Naive thymus-derived CD4-positive, alpha-beta T cell (primary cell): ENCODE measurements around the gene GNA12. TPM values are rescaled to one million over a fixed set of nuclear protein-coding genes. Genes with fewer than 3 reads are reported as not detected.
A peak's percentile ranks its signal among the peaks of the same experiment; 100 is the strongest.

Source experiments
- ATAC-seq: fragments of 150-1000 bp; cut with Tn5 transposase; 2 replicates; pipeline ENCODE4 v1.10.0; 2021; ENCODE audit warnings: mild to moderate bottlenecking, moderate library complexity
- CTCF ChIA-PET: fragments of 350-600 bp; sonication (Branson Sonifier 250); formaldehyde crosslinking; loops from one replicate; lab custom pipeline; 2021; ENCODE audit warnings: antibody characterized with exemption; lab: Charles Lee
- POLR2A ChIA-PET: fragments of 350-600 bp; sonication (Branson Sonifier 250); formaldehyde crosslinking; loops from one replicate; lab custom pipeline; 2021; ENCODE audit warnings: antibody characterized with exemption, inconsistent platforms; lab: Charles Lee
- DNase-seq, 9 donors: peaks; one replicate each; pipeline versions ENCODE4 v3.0.0 to v3.0.0-alpha.2; 2020 to 2022; ENCODE audit warnings: mixed read lengths in 1 of 9
- H3K27ac ChIP-seq: one replicate; pipeline ENCODE4 v1.7.0; 2013; ENCODE audit warnings: mild to moderate bottlenecking, low read depth, low read length, moderate library complexity
- H3K27me3 ChIP-seq, 2 donors: one replicate each; pipeline ENCODE4 v1.7.0; 2013; ENCODE audit warnings: low read length in 2 of 2, mild to moderate bottlenecking in 2 of 2, moderate library complexity in 2 of 2; ENCODE audit not compliant: control insufficient read depth in 2 of 2, insufficient read depth in 2 of 2
- H3K36me3 ChIP-seq, 3 experiments: 1 replicate in 2 of 3; 2 replicates in 1 of 3; pipeline ENCODE4 v1.7.0; 2013; ENCODE audit warnings: low read length in 3 of 3, mild to moderate bottlenecking in 3 of 3, moderate library complexity in 1 of 3; ENCODE audit not compliant: insufficient read depth in 3 of 3, control insufficient read depth in 2 of 3
- H3K4me1 ChIP-seq, 2 donors: one replicate each; pipeline ENCODE4 v1.7.0; 2013; ENCODE audit warnings: low read length in 2 of 2, mild to moderate bottlenecking in 2 of 2, moderate library complexity in 1 of 2; ENCODE audit not compliant: control insufficient read depth in 2 of 2, insufficient read depth in 2 of 2
- H3K4me3 ChIP-seq: 2 replicates; pipeline ENCODE4 v1.7.0; 2013; ENCODE audit warnings: mild to moderate bottlenecking, low read length
- H3K9me3 ChIP-seq, 3 experiments: 1 replicate in 2 of 3; 2 replicates in 1 of 3; pipeline ENCODE4 v1.7.0; 2013; ENCODE audit warnings: low read length in 3 of 3; ENCODE audit not compliant: control insufficient read depth in 2 of 3
- H3K27ac Mint-ChIP-seq, 9 donors: one replicate each; pipeline ENCODE4 v1.8.0; 2020 to 2022; ENCODE audit warnings: mixed read lengths in 9 of 9, mild to moderate bottlenecking in 8 of 9, moderate library complexity in 5 of 9, inconsistent platforms in 2 of 9
- H3K27me3 Mint-ChIP-seq, 5 donors: one replicate each; pipeline ENCODE4 v1.8.0; 2021 to 2022; ENCODE audit warnings: mixed read lengths in 5 of 5, mild to moderate bottlenecking in 1 of 5
- H3K36me3 Mint-ChIP-seq, 5 donors: one replicate each; pipeline ENCODE4 v1.8.0; 2020 to 2022; ENCODE audit warnings: mixed read lengths in 5 of 5, mild to moderate bottlenecking in 3 of 5, inconsistent platforms in 1 of 5
- H3K4me1 Mint-ChIP-seq, 7 donors: one replicate each; pipeline ENCODE4 v1.8.0; 2020 to 2022; ENCODE audit warnings: mixed read lengths in 7 of 7, mild to moderate bottlenecking in 3 of 7, inconsistent platforms in 1 of 7
- H3K4me3 Mint-ChIP-seq, 10 donors: one replicate each; pipeline ENCODE4 v1.8.0; 2020 to 2022; ENCODE audit warnings: mild to moderate bottlenecking in 10 of 10, mixed read lengths in 10 of 10, moderate library complexity in 6 of 10, inconsistent platforms in 2 of 10
- H3K9me3 Mint-ChIP-seq, 11 donors: one replicate each; pipeline ENCODE4 v1.8.0; 2020 to 2022; ENCODE audit warnings: mixed read lengths in 11 of 11, mild to moderate bottlenecking in 4 of 11, inconsistent platforms in 1 of 11, moderate library complexity in 1 of 11
- intact Hi-C, 2 donors: fragments of 100-400 bp; cut with micrococcal nuclease; formaldehyde crosslinking; loops; one replicate each; pipeline ENCODE4 v1.15.1; 2023
- polyA plus RNA-seq, 2 donors: library from polyadenylated mRNA; unstranded; fragments of 300-500 nt; fragmentation: Illumina TruSeq; gene quantifications; one replicate each; pipeline ENCODE4 v1.2.3, GENCODE V29; 2021
- total RNA-seq, 6 experiments: library from RNA in 5 of 6; stranded (reverse) in 5 of 6; gene quantifications; 1 replicate in 5 of 6; 2 replicates in 1 of 6; pipeline ENCODE4 v1.2.3 and lab custom pipeline; 2021 to 2026

GNA12 gene
- total and polyA plus RNA-seq, 7 experiments from 2014 or later: 4.2 to 25.7 (median 18.5) TPM

- Mint-ChIP-seq H3K36me3 (peaks cover 0 to 15% (median 0%) of the 10 kb centered on the region in 5 donors), H3K27ac (peak overlapping the region in 2 of 9 donors; percentile 11 to 26), H3K9me3 (peaks cover 0 to 2% (median 0%) of the 10 kb centered on the region in 11 donors), H3K4me1 (peaks cover 26 to 66% (median 56%) of the 10 kb centered on the region in 7 donors), H3K27me3 (no peaks in the 10 kb centered on the region), H3K4me3 (no peak overlapping the region)
- H3K36me3 ChIP-seq: no peaks in the 10 kb centered on the region
- H3K4me3 ChIP-seq: no peak overlapping the region
- H3K9me3 ChIP-seq: no peaks in the 10 kb centered on the region
- ATAC-seq (no peak), DNase-seq (no peak)
- ChIA-PET CTCF (no interaction called here), POLR2A (no interaction called here)
- intact Hi-C loops: no loop called here
- peaks cover 0 to 12% of the 10 kb centered on the region in 2 donors for H3K4me1 ChIP-seq
- H3K27ac ChIP-seq: no peak overlapping the region
- H3K27me3 ChIP-seq: no peaks in the 10 kb centered on the region
These were observed 40.8 kb downstream of the GNA12 start for GRCh38 chr7:2803342-2803692.

GRCh38 chr7:2802504-2803341 is 41.4 kb downstream of the GNA12 start:
- H3K27ac ChIP-seq: no peak overlapping the region
- intact Hi-C loops: no loop called here
- H3K4me1 ChIP-seq: peaks cover 0 to 12% of the 10 kb centered on the region in 2 donors
- POLR2A ChIA-PET: no interaction called here
- no peaks in the 10 kb centered on the region for H3K9me3 ChIP-seq
- peaks cover 0 to 19% (median 0%) of the 10 kb centered on the region in 5 donors for H3K36me3 Mint-ChIP-seq
- H3K4me1 Mint-ChIP-seq: peaks cover 24 to 70% (median 59%) of the 10 kb centered on the region in 7 donors
- no peaks in the 10 kb centered on the region for H3K27me3 Mint-ChIP-seq
- DNase-seq (no peak), ATAC-seq (no peak)
- peak overlapping the region in 1 of 9 donors; percentile 11 for H3K27ac Mint-ChIP-seq
- no peaks in the 10 kb centered on the region for H3K27me3 ChIP-seq
- H3K36me3 ChIP-seq: no peaks in the 10 kb centered on the region
- CTCF ChIA-PET: no interaction called here
- peaks cover 0 to 2% (median 0%) of the 10 kb centered on the region in 11 donors for H3K9me3 Mint-ChIP-seq
- H3K4me3 ChIP-seq: no peak overlapping the region
- peak overlapping the region in 2 of 10 donors; percentile 45 to 50 for H3K4me3 Mint-ChIP-seq

GRCh38 chr7:2802101-2802500 is 42.0 kb downstream of the GNA12 start:
- ATAC-seq: no peak
- no peak overlapping the region for H3K27ac ChIP-seq
- ChIA-PET POLR2A (no interaction called here), CTCF (no interaction called here)
- H3K9me3 ChIP-seq: no peaks in the 10 kb centered on the region
- H3K27ac Mint-ChIP-seq: no peak overlapping the region
- DNase-seq: no peak
- peaks cover 0 to 16% (median 0%) of the 10 kb centered on the region in 5 donors for H3K36me3 Mint-ChIP-seq
- no peak overlapping the region for H3K4me3 ChIP-seq
- H3K36me3 ChIP-seq: no peaks in the 10 kb centered on the region
- intact Hi-C loops: no loop called here
- peak overlapping the region in 1 of 10 donors; percentile 45 for H3K4me3 Mint-ChIP-seq
- peaks cover 0 to 12% of the 10 kb centered on the region in 2 donors for H3K4me1 ChIP-seq
- no peaks in the 10 kb centered on the region for H3K27me3 Mint-ChIP-seq
- H3K4me1 Mint-ChIP-seq: peaks cover 24 to 74% (median 62%) of the 10 kb centered on the region in 7 donors
- H3K9me3 Mint-ChIP-seq: peaks cover 0 to 2% (median 0%) of the 10 kb centered on the region in 11 donors
- no peaks in the 10 kb centered on the region for H3K27me3 ChIP-seq

- Histone ChIP-seq H3K27ac (no peak overlapping the region), H3K4me3 (no peak overlapping the region), H3K4me1 (peaks cover 0 to 12% of the 10 kb centered on the region in 2 donors), H3K27me3 (no peaks in the 10 kb centered on the region), H3K36me3 (no peaks in the 10 kb centered on the region), H3K9me3 (no peaks in the 10 kb centered on the region)
- Mint-ChIP-seq H3K4me1 (peaks cover 24 to 74% (median 62%) of the 10 kb centered on the region in 7 donors), H3K36me3 (peaks cover 0 to 16% (median 0%) of the 10 kb centered on the region in 5 donors), H3K4me3 (peak overlapping the region in 6 of 10 donors; percentile 17 to 47 (median 32)), H3K27me3 (no peaks in the 10 kb centered on the region), H3K27ac (peak overlapping the region in 5 of 9 donors; percentile 11 to 48 (median 28)), H3K9me3 (peaks cover 0 to 2% (median 0%) of the 10 kb centered on the region in 11 donors)
- CTCF ChIA-PET: interaction anchor here (0.6 kb wide), 1 partner anchor 1181 kb away, joined by 3 read pairs; no protein-coding TSS in a partner anchor
- intact Hi-C loops: no loop called here
- POLR2A ChIA-PET: no interaction called here
- ATAC-seq: no peak
- DNase-seq: no peak
These were observed 43.0 kb downstream of the GNA12 start for GRCh38 chr7:2800931-2801688.

- Histone ChIP-seq H3K4me1 (peaks cover 0 to 12% of the 10 kb centered on the region in 2 donors), H3K4me3 (no peak overlapping the region), H3K36me3 (peaks cover 0 to under 1% (median 0%) of the 10 kb centered on the region in 3 experiments), H3K27ac (no peak overlapping the region), H3K27me3 (no peaks in the 10 kb centered on the region), H3K9me3 (no peaks in the 10 kb centered on the region)
- no peaks in the 10 kb centered on the region for H3K27me3 Mint-ChIP-seq
- H3K36me3 Mint-ChIP-seq: peaks cover 0 to 16% (median 0%) of the 10 kb centered on the region in 5 donors
- intact Hi-C loops: no loop called here
- CTCF ChIA-PET: interaction anchor here (0.9 kb wide), 1 partner anchor 13 kb away, joined by 3 read pairs; no protein-coding TSS in a partner anchor
- ATAC-seq (no peak), DNase-seq (no peak)
- peaks cover 26 to 69% (median 62%) of the 10 kb centered on the region in 7 donors for H3K4me1 Mint-ChIP-seq
- no peak overlapping the region for H3K4me3 Mint-ChIP-seq
- H3K9me3 Mint-ChIP-seq: no peaks in the 10 kb centered on the region
- POLR2A ChIA-PET: no interaction called here
- peak overlapping the region in 1 of 9 donors; percentile 9 for H3K27ac Mint-ChIP-seq
These were observed 43.7 kb downstream of the GNA12 start for GRCh38 chr7:2800220-2800930.

- H3K9me3 Mint-ChIP-seq: no peaks in the 10 kb centered on the region
- H3K27ac Mint-ChIP-seq: peak overlapping the region in 1 of 9 donors; percentile 51
- H3K27me3 Mint-ChIP-seq: no peaks in the 10 kb centered on the region
- Histone ChIP-seq H3K36me3 (peaks cover 0 to 12% (median 0%) of the 10 kb centered on the region in 3 experiments), H3K27ac (no peak overlapping the region), H3K9me3 (no peaks in the 10 kb centered on the region), H3K27me3 (no peaks in the 10 kb centered on the region), H3K4me3 (no peak overlapping the region), H3K4me1 (peaks cover 0 to 12% of the 10 kb centered on the region in 2 donors)
- intact Hi-C loops: no loop called here
- CTCF ChIA-PET: interaction anchor here (0.9 kb wide), 1 partner anchor 14 kb away, joined by 3 read pairs; no protein-coding TSS in a partner anchor
- ATAC-seq (no peak), DNase-seq (no peak)
- POLR2A ChIA-PET: no interaction called here
- H3K4me3 Mint-ChIP-seq: peak overlapping the region in 2 of 10 donors; percentile 20 to 42
- peaks cover 0 to 20% (median 6%) of the 10 kb centered on the region in 5 donors for H3K36me3 Mint-ChIP-seq
- peaks cover 26 to 64% (median 58%) of the 10 kb centered on the region in 7 donors for H3K4me1 Mint-ChIP-seq
These were observed 44.9 kb downstream of the GNA12 start for GRCh38 chr7:2799253-2799652.
